D721Med (cell line): Measurements from ENCODE around the gene PPP2R3B.

Source experiments
- DNase-seq: peaks from one replicate; pipeline ENCODE4 v3.0.0; 2011; ENCODE audit warnings: low spot score; ENCODE audit not compliant: insufficient read length
- FAIRE-seq: peaks from 2 replicates; lab custom pipeline; 2011; peaks lifted over from hg19 to GRCh38; lab: Jason Lieb, UNC
- CTCF ChIP-seq: IDR thresholded peaks from 2 replicates; pipeline ENCODE4 v1.5.1; 2012; ENCODE audit warnings: mild to moderate bottlenecking, control low read depth; ENCODE audit not compliant: insufficient read depth; ENCODE audit errors: missing control alignments

The PPP2R3B gene

GRCh38 chrX:345020-345925 lies 41.4 kb downstream of the PPP2R3B start:
- TF ChIP-seq CTCF: no peak
- no peak for DNase-seq
- FAIRE-seq: no peak

- no peak for TF ChIP-seq CTCF
- no peak for FAIRE-seq
These were observed 42.3 kb downstream of the PPP2R3B start for GRCh38 chrX:344371-344901.

GRCh38 chrX:341541-342101 lies 45.1 kb downstream of the PPP2R3B start:
- no peak for FAIRE-seq
- TF ChIP-seq CTCF: no peak
- DNase-seq: no peak

More at GRCh38 chrX:344371-344901, 42.3 kb downstream of the PPP2R3B start:
- no peak for DNase-seq

GRCh38 chrX:340641-341423 lies 45.9 kb downstream of the PPP2R3B start:
- no peak for TF ChIP-seq CTCF
- DNase-seq: no peak
- no peak for FAIRE-seq

- TF ChIP-seq CTCF: no peak
- DNase-seq: no peak
- FAIRE-seq: no peak
These were observed 46.6 kb downstream of the PPP2R3B start for GRCh38 chrX:340121-340520.

GRCh38 chrX:338836-339400 lies 47.8 kb downstream of the PPP2R3B start:
- DNase-seq (no peak), FAIRE-seq (no peak)
- no peak for TF ChIP-seq CTCF
